Kasumi-1 (cell line): ENCODE data around the gene TMEM17.
"Not testable (repeated sequence)": the region's sequence is repeated elsewhere in the genome, so short reads cannot be mapped to it uniquely, and the experiment has no call there.

ENCODE experiments used
- DNase-seq, 2 experiments: peaks; one replicate each; lab custom pipeline; 2025; lab: John Stamatoyannopoulos, UW

TMEM17 gene

GRCh38 chr2:62505750-62506420 is at the start of gene TMEM17:
Gene TMEM17, minus strand, starts transcription at chr2:62506195. Its CDS starts 66 bp downstream, at chr2:62506129.
- peak; percentile 24 to 70 for DNase-seq

- no peak for DNase-seq
Observed at GRCh38 chr2:62554440-62554839, 48.4 kb upstream of the TMEM17 start.

- DNase-seq, result no peak
Observed at GRCh38 chr2:62550461-62550860, 44.5 kb upstream of the TMEM17 start.

- no peak for DNase-seq
Observed at GRCh38 chr2:62547854-62548253, 41.9 kb upstream of the TMEM17 start.

GRCh38 chr2:62545261-62545660 is 39.3 kb upstream of the TMEM17 start:
- no peak for DNase-seq

- no peak for DNase-seq
Observed at GRCh38 chr2:62540408-62541168, 34.6 kb upstream of the TMEM17 start.

GRCh38 chr2:62539606-62540407 is 33.8 kb upstream of the TMEM17 start:
- no peak for DNase-seq

GRCh38 chr2:62538756-62539155 is 32.8 kb upstream of the TMEM17 start:
- DNase-seq, result no peak

GRCh38 chr2:62537814-62538213 is 31.8 kb upstream of the TMEM17 start:
- no peak for DNase-seq

- no peak for DNase-seq
Observed at GRCh38 chr2:62536873-62537547, 31.0 kb upstream of the TMEM17 start.

GRCh38 chr2:62535521-62535920 is 29.5 kb upstream of the TMEM17 start:
- not testable (repeated sequence) for DNase-seq

- DNase-seq, result no peak
Observed at GRCh38 chr2:62531594-62531993, 25.6 kb upstream of the TMEM17 start.

GRCh38 chr2:62529758-62530157 is 23.8 kb upstream of the TMEM17 start:
- no peak for DNase-seq

- DNase-seq, result no peak
Observed at GRCh38 chr2:62527478-62528210, 21.6 kb upstream of the TMEM17 start.

GRCh38 chr2:62526531-62527381 is 20.8 kb upstream of the TMEM17 start:
- no peak for DNase-seq

GRCh38 chr2:62525549-62526269 is 19.7 kb upstream of the TMEM17 start:
- no peak for DNase-seq

- no peak for DNase-seq
Observed at GRCh38 chr2:62524293-62524941, 18.4 kb upstream of the TMEM17 start.

GRCh38 chr2:62521061-62521460 is 15.1 kb upstream of the TMEM17 start:
- DNase-seq, result not testable (repeated sequence)

GRCh38 chr2:62512384-62512783 is 6.4 kb upstream of the TMEM17 start:
- DNase-seq, result no peak
